ENCODE results near the gene SPC24.

SPC24 gene, protein sequence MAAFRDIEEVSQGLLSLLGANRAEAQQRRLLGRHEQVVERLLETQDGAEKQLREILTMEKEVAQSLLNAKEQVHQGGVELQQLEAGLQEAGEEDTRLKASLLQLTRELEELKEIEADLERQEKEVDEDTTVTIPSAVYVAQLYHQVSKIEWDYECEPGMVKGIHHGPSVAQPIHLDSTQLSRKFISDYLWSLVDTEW

GRCh38 chr19:11155373-11156120 lies at the start of gene SPC24:
Gene SPC24 (minus strand): TSS chr19:11155782. CDS start chr19:11155776, 6 bp downstream.
- in situ Hi-C loops (cut with HindIII; ENCODE audit: low sequenced_read_pairs): no loop called here

GRCh38 chr19:11204943-11205349 lies 49.4 kb upstream of the SPC24 start:
- in situ Hi-C loops (cut with HindIII; ENCODE audit: low sequenced_read_pairs): no loop called here

- in situ Hi-C loops (cut with HindIII; ENCODE audit: low sequenced_read_pairs): no loop called here
Observed at GRCh38 chr19:11204076-11204602, 48.6 kb upstream of the SPC24 start.

- in situ Hi-C loops (cut with HindIII; ENCODE audit: low sequenced_read_pairs): no loop called here
Observed at GRCh38 chr19:11203194-11204075, 47.9 kb upstream of the SPC24 start.

DNA sequence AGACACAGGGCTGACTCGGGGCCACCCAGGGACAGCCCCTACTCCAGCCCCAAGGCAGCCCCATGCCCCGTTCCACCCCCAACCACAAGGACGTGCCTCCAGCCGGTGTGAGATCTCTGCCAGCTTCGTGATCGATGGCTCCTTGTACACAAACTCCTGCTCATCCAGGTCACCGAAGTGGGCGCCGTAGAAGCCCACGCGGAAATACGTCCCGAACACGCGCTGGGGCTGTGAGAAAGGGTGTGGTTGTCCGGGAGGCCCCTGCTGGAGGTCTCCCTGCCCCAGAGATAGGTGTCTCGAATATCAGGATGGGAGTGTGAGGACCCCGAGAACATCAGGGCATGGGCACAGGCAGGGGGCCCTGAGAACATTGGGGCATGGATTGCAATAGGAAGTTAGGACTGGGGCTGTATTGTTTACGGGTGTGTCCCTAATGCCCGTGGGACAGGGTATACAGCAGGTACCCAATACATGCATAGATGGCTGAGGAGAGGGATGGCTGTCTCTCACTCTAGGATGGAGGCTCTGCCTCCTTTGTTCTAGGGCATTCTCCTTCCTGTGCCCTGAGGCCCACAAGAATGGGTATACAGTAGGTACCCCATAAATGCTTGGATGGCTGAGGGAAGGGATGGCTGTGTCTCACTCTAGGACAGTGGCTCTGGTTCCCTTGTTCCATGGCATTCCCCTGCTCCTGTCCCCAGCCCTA lies 47.1 kb upstream of the SPC24 start:
- in situ Hi-C loops (cut with HindIII; ENCODE audit: low sequenced_read_pairs): no loop called here

- in situ Hi-C loops (cut with HindIII; ENCODE audit: low sequenced_read_pairs): no loop called here
Observed at GRCh38 chr19:11201791-11202190, 46.2 kb upstream of the SPC24 start.

DNA sequence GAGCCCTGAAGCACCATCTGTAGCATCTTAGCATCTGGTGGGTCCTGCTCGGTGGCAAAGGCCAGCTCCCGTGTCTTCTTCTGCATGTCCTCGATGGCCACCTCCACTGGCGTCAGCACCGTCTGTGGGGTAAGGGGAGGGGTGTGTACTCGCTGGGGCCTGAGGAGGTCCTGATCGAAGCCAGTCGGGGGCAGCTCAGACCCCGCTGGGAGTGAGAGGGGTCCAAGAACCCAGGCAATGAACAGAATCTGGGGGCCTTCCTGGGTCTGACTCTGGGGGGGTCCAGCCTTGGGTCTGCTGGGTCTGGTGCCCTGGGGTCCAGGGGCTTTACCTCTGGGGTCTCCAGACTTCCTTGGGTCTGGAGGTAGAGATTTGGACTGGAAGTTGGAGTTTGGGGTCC lies 45.3 kb upstream of the SPC24 start:
- in situ Hi-C loops (cut with HindIII; ENCODE audit: low sequenced_read_pairs): no loop called here

DNA sequence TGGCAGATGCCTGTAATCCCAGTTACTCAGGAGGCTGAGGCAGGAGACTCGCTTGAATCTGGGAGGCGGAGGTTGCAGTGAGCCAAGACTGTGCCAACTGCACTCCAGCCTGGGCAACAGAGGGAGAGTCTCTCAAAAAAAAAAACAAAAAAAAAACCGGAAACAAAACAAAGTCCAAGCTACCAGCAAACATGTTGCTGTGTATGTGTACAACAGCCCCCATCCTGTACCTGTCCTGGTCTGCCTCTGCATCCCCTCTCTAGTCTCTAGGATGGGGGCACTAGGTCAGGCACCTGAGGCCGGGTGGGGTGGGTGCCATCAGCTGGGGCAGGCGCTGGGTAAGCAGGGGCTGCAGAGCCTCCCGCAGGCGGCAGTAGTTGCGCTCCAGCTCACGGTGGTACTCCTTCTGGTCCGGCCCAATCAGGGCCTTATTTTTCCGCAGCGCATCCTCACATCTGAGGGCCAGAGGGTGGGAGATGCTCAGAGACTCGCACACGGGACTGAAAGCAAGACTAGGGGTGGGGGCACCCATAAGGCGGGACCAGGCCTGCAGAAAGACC lies 44.5 kb upstream of the SPC24 start:
- in situ Hi-C loops (cut with HindIII; ENCODE audit: low sequenced_read_pairs): no loop called here

- in situ Hi-C loops (cut with HindIII; ENCODE audit: low sequenced_read_pairs): no loop called here
Observed at GRCh38 chr19:11199517-11199916, 43.9 kb upstream of the SPC24 start.

DNA sequence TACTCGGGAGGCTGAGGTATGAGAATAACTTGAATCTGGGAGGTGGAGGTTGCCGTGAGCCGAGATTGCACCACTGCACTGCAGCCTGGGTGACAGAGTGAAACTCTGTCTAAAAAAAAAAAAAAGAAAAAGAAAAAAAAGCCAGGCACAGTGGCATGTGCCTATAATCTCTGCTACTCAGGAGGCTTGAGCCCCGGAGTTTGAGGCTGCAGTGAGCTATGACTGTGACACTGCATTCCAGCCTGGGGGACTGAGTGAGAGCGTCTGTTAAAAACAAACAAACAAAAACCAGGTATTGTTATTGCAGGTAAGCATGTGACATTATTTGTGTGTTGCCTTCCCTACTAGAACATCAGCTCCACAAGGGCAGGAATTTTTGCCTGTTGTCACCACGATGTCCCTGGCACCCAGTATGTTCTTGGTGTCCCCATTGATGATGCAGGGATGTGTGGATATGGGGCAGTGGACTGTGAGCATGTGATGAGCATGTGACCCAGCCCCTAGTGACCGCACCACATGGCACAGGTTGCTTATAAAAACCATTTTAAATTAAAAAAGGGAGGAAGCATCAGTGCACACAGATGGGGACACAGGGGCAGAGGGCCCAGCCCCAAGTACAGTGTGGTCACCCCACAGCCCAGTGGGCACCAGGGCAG lies 43.3 kb upstream of the SPC24 start:
- in situ Hi-C loops (cut with HindIII; ENCODE audit: low sequenced_read_pairs): no loop called here

DNA sequence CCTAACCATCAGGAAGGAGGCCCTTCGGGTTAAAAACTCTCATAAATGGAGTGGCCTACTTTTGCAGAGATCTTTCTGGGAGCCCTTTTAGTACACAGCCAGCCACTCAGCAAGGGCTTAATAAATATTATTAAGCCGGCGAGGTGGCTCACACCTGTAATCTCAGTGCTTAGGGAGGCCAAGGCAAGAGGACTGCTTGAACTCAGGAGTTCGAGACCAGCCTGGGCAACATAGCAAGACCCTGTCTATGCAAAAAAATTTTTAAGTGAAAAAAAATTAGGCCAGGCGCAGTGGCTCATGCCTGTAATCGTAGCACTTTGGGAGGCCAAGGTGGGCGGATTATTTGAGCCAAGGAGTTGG lies 42.6 kb upstream of the SPC24 start:
- in situ Hi-C loops (cut with HindIII; ENCODE audit: low sequenced_read_pairs): no loop called here

DNA sequence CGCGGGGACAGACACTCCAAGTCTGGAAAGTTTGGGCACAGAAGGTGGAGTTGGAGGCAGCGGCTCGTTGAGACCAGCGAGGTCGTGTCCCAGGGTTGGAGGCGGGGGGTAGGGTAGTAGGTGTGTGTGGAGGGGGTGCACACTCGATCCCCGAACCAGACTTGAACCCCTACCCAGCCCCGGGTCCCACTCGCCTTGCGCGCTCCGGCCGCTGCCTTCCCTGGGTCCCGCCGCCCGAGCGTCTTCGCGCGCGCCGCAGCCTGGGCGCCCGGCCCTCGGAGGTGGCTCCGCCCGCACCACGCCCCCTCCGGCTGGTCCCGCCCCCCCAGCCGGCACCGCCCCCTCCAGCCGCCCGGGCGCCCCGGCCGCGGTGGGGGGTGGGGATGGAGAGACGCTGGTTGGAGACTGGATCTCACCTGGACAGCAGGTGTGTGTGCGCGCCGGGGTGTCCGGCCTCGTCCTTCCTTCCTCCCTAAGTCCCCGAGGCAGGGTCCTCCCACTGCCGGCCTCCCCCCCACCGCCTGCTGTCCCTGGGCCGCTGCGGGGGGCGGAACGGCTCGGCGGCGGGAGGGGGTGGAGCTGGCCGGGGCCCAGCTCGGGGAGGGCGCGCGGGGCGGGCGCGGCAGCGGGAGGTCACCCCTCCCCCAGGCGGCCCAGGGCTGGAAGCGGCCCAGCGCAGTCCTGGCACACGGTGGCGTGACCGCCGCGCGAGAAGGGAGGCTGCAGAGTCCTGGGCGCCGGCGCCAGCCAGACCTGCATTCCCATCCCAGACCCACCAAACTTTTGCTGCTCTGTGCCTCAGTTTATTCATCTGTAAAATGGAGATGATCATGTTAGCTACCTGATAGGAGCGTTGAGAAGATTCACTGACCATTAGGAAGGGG lies 42.0 kb upstream of the SPC24 start, which contains the start of gene KANK2:
TSS of gene KANK2 (minus strand) at position 255 of the 884 bp plus-strand sequence. CDS start 3,034 bp downstream, outside the sequence.
- in situ Hi-C loops (cut with HindIII; ENCODE audit: low sequenced_read_pairs): no loop called here

- in situ Hi-C loops (cut with HindIII; ENCODE audit: low sequenced_read_pairs): no loop called here
Observed at GRCh38 chr19:11196406-11197287, 41.1 kb upstream of the SPC24 start.

DNA sequence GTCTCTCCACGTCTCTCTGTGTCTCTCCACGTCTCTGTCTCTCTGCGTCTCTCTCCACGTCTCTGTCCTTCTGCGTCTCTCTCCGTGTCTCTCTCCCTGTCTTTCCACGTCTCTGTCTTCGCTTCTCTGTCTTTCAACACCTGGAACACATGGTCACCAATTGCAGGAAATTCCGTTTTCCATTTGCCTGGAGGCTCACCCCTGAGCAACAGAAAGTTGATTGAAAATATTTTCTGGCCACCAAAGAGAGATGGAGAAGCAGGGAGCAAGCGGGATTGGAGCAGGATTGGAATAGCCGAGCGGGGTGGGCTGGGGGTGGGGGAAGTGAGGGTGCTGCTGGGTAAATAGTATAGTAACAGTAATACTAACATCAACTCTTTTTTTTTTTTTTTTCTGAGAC lies 40.1 kb upstream of the SPC24 start:
- in situ Hi-C loops (cut with HindIII; ENCODE audit: low sequenced_read_pairs): no loop called here

- in situ Hi-C loops (cut with HindIII; ENCODE audit: low sequenced_read_pairs): no loop called here
Observed at GRCh38 chr19:11194656-11195558, 39.3 kb upstream of the SPC24 start.

- in situ Hi-C loops (cut with HindIII; ENCODE audit: low sequenced_read_pairs): no loop called here
Observed at GRCh38 chr19:11194173-11194572, 38.6 kb upstream of the SPC24 start.
